NCI-H748 (cell line): ENCODE data around the gene MAGEC3.
"Not testable (repeated sequence)": the region's sequence is repeated elsewhere in the genome, so short reads cannot be mapped to it uniquely, and the experiment has no call there.

Source experiments
- DNase-seq: peaks from one replicate; lab custom pipeline; 2025; ENCODE audit not compliant: unreplicated experiment; lab: John Stamatoyannopoulos, UW

MAGEC3 gene, protein sequence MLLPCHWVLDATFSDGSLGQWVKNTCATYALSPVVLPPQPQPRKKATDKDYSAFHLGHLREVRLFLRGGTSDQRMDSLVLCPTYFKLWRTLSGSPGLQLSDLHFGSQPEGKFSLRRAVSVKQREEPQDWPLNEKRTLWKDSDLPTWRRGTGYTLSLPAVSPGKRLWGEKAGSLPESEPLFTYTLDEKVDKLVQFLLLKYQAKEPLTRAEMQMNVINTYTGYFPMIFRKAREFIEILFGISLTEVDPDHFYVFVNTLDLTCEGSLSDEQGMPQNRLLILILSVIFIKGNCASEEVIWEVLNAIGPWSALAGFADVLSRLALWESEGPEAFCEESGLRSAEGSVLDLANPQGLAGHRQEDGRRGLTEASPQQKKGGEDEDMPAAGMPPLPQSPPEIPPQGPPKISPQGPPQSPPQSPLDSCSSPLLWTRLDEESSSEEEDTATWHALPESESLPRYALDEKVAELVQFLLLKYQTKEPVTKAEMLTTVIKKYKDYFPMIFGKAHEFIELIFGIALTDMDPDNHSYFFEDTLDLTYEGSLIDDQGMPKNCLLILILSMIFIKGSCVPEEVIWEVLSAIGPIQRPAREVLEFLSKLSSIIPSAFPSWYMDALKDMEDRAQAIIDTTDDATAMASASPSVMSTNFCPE

DNA sequence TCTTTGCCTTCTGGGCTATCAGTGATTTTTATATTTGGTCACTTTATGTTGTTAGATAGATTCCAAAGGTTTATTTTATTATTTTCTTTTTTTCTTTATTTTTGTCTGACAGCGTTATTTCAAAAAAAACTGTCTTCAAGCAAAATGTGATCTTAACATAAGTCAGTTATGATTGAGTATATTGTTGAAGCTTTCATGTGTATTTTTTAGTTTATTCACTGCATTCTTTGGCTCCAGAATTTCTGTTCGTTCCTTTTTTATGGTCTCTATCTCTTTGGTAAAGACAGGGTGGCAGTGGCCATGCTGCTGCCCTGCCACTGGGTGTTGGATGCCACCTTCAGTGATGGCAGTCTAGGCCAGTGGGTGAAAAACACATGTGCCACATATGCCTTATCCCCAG lies at the start of gene MAGEC3:
Gene MAGEC3 (plus strand): TSS at position 301 of the 400 bp plus-strand sequence. CDS start 0 bp downstream, at position 301.
- no peak for DNase-seq

DNA sequence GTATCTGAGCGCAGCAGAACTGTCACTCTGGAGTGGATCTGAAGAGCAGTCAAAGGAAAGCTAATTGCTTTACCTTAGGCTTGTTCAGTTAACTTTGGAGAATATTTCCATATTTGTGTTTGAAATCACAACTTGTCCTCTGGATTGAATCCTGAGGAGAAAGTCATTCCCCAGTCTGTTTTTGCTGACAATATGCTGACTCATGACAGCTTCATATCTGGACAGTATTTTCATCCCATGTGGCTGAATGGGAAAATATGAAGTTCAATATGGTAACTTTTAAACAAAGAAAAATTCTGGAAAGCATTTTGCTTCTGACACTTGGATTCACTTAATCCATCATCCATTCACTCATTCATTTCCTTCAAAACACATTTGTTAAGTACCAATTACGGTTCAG lies 46.3 kb upstream of the MAGEC3 start:
- DNase-seq = no peak

DNA sequence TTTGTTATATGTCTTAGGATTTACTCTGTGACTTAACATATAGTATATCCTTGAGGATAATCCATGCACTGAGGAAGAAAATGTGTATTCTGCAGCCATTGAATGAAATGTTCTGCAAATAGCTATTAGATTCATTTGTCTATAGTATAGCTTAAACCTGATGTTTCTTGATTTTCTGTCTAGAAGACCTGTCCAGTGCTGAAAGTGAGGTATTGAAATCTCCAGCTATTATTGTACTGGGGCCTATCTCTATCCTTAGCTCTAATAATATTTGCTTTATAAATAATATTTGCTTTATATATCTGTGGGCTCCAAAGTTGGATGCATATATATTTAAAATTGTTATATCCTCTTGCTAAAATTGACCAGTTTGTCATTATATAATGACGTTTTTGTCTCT lies 26.7 kb upstream of the MAGEC3 start:
- no peak for DNase-seq

DNA sequence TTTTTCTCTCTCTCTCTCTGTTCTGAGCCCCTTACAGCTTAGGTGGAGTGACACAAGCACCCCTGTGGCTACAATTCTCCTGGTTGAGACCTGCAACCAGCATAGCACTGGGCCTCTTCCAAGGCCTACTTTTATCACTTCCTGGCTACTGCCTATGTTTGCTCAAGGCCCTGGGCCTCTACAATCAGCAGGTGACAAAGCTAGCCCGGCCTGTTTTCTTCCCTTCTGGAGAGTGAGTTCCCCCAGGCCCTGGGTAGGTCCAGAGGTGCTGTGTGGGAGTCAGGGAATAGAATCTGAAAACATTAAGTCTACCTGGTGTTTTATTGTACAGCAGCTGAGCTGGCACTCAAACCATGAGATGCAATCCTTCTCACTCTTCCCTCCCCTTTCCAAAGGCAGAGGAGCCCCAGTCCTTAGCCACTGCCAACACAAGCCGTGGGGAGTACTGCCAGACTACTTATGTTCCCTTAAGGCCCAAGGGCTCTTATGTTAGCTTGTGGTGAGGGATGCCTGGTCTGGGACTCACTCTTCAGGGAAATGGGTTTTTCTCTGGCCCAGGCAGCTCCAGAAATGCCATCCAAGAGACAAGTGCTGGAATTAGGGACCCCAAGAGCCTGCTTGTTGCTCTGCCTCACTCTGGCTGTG lies 23.8 kb upstream of the MAGEC3 start:
- peak; percentile 3 for DNase-seq

DNA sequence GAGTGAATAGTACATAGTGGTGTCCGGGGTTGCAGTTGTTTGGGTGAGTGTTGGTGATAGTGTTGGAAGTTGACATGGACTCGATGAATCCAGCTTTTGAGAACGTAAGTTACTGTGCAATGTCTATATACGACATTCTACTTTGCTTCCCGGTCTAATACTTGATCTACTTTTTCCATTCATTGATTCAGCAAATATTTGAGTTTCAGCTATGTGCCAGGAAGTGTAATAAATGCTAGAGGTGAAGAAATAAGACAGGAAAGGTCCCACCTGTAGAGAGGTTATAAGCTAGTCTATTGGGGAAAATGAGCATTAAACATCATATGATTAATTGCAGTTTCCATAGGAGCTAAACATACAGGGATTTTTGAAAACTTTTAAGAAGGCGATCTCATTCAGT lies 22.2 kb upstream of the MAGEC3 start:
- no peak for DNase-seq

DNA sequence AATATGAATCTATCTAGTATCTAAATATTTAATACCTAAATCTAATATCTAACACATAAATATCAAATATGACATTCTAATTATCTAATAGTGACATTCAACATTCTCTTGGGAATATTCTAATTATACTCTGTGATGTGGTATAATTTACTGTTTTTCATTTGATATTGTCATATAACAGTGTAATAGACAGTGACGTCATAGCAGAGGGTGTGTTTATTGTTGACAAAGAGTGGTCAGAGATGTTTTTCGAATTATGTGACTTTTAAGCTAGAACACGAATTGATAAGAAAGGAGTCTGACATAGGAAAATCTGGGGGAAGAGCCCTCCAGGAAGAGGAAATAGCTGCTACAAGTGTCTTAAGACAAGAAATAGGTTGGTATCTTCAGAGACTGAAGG lies 5.9 kb upstream of the MAGEC3 start:
- DNase-seq = no peak

DNA sequence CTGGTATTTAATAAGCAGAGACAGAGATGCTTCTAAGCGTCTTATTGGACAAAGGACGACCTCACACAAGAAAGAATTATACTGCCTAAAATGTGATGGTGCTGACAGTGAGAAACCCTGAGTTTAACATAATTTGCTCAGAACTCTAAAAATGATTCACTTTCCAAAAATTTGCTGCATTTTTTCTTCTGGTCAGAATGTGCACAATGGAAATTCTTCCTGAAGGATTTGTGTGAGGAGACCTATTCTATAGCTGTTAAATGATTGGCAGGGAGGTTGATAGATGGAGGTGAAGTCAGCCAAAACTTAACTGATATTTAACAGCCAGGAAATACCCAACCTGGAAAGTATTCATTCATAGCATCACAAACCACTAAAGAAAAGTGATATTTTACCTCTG lies 1.7 kb downstream of the MAGEC3 start:
- DNase-seq = no peak

DNA sequence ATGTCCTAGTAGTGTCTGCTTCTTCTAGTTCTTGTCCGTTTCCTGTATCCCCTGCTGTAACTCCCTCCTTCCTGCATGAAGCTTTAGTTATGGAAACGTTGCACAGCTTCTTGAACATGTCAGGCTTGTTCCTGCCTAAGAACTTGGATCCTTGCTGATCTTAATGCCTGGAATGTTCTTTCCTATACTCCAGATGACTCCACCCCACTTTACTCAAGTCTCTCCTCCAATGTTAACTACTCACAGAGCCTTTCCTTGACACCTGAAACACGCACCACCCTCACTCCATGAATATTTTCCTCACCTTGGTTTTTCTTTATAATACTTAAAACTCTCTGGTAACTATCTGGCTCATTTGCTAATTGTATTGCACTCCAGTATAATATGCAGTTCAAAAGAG lies 19.4 kb downstream of the MAGEC3 start:
- no peak for DNase-seq

DNA sequence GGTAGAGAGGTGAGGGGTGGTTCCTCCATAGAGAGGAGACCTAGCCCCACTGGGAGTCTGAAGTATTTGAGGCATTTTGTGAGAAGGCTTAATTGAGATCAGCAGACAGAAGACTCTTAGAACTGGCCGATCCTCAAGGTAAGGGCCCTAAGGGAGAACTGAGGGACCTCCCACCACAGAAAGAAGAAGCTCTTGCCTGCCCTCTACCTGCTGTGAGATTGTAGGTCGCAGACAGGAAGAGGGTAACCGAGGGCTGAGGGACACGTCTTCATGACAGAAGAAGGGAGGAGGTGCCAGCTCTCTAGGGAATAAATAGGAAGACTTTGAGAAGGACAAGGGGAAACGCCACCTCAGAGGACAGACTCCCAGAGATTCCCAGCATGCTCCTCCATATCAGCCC lies 41.5 kb downstream of the MAGEC3 start:
- peak; percentile 19 for DNase-seq

DNA sequence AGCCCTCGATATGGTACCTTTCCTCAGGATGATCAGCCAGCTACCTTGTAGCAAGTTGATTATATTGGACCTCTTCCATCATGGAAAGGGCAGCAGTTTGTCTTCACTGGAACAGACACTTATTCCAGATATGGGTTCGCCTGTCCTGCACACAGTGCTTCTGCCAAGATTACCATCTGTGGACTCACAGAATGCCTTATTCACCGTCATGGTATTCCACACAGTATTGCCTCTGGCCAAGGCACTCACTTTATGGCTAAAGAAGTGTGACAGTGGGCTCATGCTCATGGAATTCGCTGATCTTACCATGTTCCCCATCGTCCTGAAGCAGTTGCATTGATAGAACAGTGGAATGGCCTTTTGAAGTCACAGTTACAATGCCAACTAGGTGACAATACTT lies 50.7 kb downstream of the MAGEC3 start:
- not testable (repeated sequence) for DNase-seq

DNA sequence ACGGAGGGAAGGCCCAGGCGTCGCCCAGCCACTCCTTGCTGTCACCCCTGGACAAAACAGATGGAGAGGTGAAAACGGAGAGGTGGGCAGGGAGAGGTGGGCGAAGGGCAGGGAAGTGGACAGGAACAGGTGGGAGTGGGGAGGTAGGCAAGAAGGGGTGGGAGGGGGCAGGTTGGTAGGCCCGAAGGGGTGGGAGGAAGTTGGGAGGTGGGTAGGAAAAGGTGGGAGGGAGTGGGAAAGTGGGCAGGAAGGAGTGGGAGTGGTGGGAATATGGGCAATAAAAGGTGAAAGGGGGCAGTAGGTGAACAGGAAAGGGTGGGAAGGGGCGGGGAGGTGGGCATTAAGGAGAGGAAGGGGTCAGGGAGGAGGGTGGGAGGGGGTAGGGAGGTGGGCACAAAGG lies 56.6 kb downstream of the MAGEC3 start:
- DNase-seq = no peak

DNA sequence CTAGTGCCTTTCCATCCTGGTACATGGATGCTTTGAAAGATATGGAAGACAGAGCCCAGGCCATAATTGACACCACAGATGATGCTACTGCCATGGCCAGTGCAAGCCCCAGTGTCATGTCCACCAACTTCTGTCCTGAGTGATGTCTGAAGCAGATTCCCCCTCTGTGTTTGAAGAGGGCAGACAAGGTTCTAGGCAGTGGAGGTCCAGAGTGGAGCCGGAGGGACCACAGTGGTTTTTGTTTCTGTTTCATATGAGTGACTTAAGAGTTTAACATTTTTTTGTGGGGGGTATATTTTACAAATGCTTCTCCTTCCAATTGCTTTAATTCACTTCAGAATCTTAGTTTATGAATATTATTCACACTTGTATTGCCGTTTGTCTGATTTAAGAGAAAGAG lies 59.6 kb downstream of the MAGEC3 start:
- no peak for DNase-seq

DNA sequence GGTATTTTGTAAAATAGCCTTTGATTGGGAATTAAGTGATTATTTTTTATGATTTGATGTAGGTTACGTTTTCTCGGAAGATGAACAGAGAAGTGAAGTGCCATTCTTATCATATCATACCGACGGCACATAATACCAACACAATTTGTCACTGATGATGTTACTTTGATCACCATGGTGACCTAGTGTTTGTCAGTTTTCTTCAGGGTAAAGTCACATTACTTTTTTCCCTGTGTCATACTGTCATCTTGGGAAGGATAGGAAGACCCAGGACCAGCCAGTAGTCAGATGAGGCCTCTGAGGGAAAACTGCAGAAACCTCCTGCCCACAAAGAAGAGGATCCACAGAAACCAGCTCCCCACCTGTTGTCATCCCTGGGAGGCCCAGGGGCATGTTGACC lies 64.2 kb downstream of the MAGEC3 start:
- no peak for DNase-seq

DNA sequence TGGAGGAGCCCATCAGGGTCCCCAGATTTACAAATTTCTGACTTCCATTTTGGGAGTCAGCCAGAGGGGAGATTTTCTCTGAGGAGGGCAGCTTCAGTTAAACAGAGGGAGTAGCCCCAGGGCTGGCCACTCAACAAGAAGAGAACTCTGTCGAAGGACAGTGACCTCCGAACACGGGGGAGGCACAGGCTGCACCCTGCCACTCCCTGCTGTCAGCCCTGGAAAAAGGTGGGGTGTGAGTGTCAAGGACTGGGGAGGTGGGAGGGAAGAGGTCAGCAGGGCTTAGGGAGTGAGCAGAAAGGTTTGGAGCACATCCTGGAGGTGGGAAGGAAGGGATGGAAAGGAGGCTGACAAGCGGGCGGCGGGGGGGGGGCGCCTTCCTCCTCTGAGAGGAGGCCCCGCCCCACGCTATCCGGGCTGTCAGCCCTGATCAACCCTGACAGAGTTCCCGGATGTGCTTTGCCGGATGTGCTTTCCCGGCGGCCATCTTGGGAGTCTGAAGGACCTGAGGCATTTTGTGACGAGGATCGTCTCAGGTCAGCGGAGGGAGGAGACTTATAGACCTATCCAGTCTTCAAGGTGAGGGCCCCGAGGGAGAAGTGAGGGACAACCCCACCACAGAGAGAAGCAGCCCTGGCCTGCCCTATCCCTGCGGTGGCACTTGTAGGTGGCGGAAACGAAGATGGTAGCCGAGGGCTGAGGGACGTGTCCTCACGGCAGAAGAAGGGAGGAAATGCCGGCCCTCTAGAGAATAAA lies 65.5 kb downstream of the MAGEC3 start, which contains the start of gene MAGEC1:
Gene MAGEC1 (plus strand): TSS at position 495 of the 756 bp plus-strand sequence. CDS start 1,179 bp downstream, outside the sequence.
- DNase-seq = peak; percentile 82

DNA sequence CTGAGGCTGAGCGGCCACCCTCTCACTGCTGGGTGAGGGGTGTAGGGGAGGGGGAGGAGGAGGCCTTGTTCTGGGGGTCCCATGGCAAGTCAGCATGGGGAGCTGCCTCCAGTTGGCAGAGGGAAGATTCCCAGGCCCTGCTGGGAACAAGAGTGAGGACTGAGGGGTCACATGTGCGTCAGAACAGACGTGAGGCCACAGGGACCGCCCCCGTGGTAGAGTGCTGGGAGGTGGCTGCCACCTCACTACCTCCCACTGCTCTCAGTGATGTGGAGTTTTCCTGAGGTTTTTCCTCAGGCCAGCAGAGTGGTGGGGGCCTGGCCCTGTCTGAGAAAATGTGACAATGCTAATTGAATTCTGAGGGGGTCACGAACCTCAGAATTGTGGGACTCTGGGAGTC lies 66.1 kb downstream of the MAGEC3 start:
- DNase-seq = peak; percentile 12

DNA sequence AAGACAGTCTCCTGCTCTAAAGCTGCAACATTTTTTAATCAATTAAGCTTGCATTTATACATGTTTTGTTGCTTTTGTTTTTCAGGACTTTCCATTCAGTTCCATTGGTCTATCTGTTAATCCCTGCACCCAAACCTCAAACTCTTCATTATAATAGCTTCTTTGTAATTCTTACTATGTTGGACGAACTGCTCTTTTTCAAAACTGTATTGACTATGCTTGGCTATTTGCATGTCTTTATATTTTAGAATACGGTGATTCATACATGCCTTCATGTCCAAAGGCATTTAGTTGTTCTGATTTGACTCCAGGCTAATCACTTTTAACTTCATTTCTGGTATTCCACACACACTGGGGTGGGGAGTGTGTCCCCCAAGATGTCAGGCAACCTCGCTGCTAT lies 79.7 kb downstream of the MAGEC3 start:
- no peak for DNase-seq

DNA sequence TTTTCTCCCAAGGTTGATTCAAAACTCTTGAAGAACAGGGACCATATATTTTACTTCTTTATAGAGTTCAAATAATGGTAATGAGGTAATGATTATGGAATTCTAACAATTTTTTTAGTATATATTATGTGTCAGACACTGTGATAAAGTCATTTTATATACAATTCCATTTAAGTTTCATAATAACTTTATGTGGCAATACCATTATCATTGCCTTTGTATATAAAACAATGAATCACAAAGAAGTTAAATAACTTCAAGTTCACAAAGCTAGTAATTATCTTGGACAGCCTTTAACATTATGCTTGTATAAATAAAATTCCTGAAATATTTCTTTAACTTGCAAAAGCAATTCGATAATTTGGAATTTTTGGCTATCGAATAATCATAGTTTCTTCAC lies 86.2 kb downstream of the MAGEC3 start:
- no peak for DNase-seq

DNA sequence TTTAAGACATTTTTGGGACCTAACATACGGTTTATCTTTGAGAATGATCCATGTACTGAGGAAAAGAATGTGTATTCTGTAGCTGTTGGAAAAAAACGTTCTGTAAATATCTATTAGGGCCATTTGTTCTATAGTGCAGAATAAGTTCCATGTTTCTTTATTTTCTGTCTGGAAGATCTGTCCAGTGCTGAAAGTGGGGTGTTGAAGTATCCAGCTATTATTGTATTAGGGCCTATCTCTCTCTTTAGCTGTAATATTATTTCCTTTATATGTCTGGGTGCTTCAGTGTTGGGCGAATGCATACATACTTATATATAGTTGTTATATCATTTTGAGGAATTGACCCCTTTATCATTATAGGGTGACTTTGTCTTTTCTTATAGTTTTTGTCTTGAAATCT lies 90.3 kb downstream of the MAGEC3 start:
- no peak for DNase-seq

DNA sequence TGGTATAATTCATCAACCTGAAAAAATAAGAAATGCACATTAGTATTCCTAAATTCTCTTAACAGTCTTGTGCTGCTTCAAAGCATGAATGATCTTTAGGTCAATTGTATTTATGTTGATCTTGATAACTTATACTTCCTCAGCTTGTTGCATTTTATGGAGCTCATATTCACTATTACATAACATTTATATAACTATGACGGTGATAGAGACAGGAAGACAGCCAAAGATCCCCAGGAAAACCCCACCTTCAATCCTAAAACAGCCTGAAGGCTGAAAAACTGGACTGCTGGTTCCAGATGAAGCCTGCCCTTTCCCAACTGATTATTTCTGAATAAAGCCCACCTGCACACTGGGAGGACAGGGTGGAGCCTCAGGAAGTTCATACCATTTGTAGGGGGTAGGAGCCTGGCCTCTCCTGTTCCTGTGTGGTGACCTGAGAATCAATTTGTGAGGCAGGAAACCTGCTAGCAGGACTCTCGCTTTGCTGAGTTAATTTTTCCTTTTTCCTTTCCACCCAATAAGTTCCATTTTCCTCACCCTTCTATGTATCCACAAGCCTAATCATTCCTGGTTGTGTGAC lies 96.0 kb downstream of the MAGEC3 start:
- DNase-seq = no peak

DNA sequence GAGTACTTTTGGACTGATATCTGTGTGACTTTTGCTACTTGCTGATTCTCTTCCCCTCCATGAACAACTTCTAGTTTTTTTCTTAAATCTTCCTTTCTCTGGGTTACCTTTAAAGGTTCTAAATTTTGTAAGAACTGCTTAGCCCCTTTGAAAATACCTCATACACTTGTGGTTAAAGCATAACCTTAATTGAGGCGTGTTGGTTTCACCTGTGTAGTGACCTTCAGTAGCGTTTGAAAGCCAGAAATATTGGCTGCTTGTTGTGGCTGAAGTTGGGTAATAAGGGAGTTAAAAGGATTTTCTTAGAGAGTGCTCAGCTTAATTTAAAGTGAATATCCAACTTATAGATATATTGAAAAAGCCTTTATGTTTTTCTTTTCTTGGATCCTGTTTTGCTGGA lies 97.5 kb downstream of the MAGEC3 start:
- DNase-seq = no peak

DNA sequence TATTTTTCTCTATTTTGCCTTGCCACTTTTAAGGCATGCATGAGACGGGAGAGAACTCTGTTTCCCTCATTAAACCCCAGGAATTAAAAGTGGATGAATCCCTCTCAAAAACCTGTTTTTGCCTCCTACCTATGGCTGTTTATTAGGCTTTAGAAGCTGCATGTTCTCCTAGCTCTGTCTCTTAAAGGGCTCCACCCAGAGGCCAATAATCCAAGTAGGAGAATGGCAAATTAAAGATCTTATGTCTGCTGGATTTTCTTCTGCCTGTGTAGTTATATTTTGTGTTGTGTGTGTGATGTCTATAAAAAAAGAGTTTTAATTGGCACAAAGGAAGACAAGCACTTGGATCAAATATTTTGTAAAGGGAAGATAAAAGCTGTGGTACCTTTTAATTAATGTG lies 98.0 kb downstream of the MAGEC3 start:
- peak; percentile 13 for DNase-seq
